ENCODE data around the gene MAPKBP1.

MAPKBP1 gene

GRCh38 chr15:41782371-41783282 lies 8.3 kb downstream of the MAPKBP1 start:
- DNase-seq (ENCODE audit: low spot score) (no peak), FAIRE-seq (no peak)

GRCh38 chr15:41783296-41783695 lies 9.0 kb downstream of the MAPKBP1 start:
- no peak for DNase-seq (ENCODE audit: low spot score)
- no peak for FAIRE-seq

GRCh38 chr15:41788262-41788661 lies 14.0 kb downstream of the MAPKBP1 start:
- DNase-seq (ENCODE audit: low spot score) (no peak), FAIRE-seq (no peak)

- no peak for DNase-seq (ENCODE audit: low spot score)
- FAIRE-seq, result no peak
Observed at GRCh38 chr15:41789236-41789635, 15.0 kb downstream of the MAPKBP1 start.

- DNase-seq (ENCODE audit: low spot score), result no peak
- FAIRE-seq, result no peak
Observed at GRCh38 chr15:41789662-41790061, 15.4 kb downstream of the MAPKBP1 start.

- no peak for FAIRE-seq
- no peak for DNase-seq (ENCODE audit: low spot score)
Observed at GRCh38 chr15:41790169-41790568, 15.9 kb downstream of the MAPKBP1 start.

- DNase-seq (ENCODE audit: low spot score) (peak; percentile 62), FAIRE-seq (no peak)
Observed at GRCh38 chr15:41790756-41791546, 16.7 kb downstream of the MAPKBP1 start.

- FAIRE-seq, result no peak
Observed at GRCh38 chr15:41791547-41791937, 17.3 kb downstream of the MAPKBP1 start.

GRCh38 chr15:41792000-41792637 lies 17.8 kb downstream of the MAPKBP1 start:
- no peak for DNase-seq (ENCODE audit: low spot score)

More at GRCh38 chr15:41791547-41791937, 17.3 kb downstream of the MAPKBP1 start:
- DNase-seq (ENCODE audit: low spot score), result no peak

GRCh38 chr15:41794081-41794480 lies 19.8 kb downstream of the MAPKBP1 start:
- no peak for DNase-seq (ENCODE audit: low spot score)
- no peak for FAIRE-seq

More at GRCh38 chr15:41792000-41792637, 17.8 kb downstream of the MAPKBP1 start:
- FAIRE-seq, result no peak

GRCh38 chr15:41795996-41796856 lies 21.9 kb downstream of the MAPKBP1 start:
- FAIRE-seq, result no peak
- no peak for DNase-seq (ENCODE audit: low spot score)

GRCh38 chr15:41797201-41797944 lies 23.1 kb downstream of the MAPKBP1 start:
- FAIRE-seq, result no peak
- DNase-seq (ENCODE audit: low spot score), result no peak

- FAIRE-seq (no peak), DNase-seq (ENCODE audit: low spot score) (no peak)
Observed at GRCh38 chr15:41798607-41799487, 24.6 kb downstream of the MAPKBP1 start.

- DNase-seq (ENCODE audit: low spot score), result no peak
- no peak for FAIRE-seq
Observed at GRCh38 chr15:41799488-41799805, 25.2 kb downstream of the MAPKBP1 start.

GRCh38 chr15:41801185-41801584 lies 26.9 kb downstream of the MAPKBP1 start:
- DNase-seq (ENCODE audit: low spot score) (no peak), FAIRE-seq (no peak)

GRCh38 chr15:41801850-41802455 lies 27.7 kb downstream of the MAPKBP1 start:
- FAIRE-seq (no peak), DNase-seq (ENCODE audit: low spot score) (no peak)

GRCh38 chr15:41804361-41804760 lies 30.1 kb downstream of the MAPKBP1 start:
- DNase-seq (ENCODE audit: low spot score), result no peak
- FAIRE-seq, result no peak

- DNase-seq (ENCODE audit: low spot score) (no peak), FAIRE-seq (no peak)
Observed at GRCh38 chr15:41804916-41805666, 30.8 kb downstream of the MAPKBP1 start.

All from urothelium cell line (cell line).